HG02763 (cell line): Measurements from ENCODE around the gene FAM50B.
"Not testable (repeated sequence)": the region's sequence is repeated elsewhere in the genome, so short reads cannot be mapped to it uniquely, and the experiment has no call there.

Source experiments
- ATAC-seq: cut with Tn5 transposase; IDR thresholded peaks from one replicate; pipeline ENCODE4 v1.9.1; 2021; ENCODE audit warnings: mild to moderate bottlenecking, moderate library complexity; ENCODE audit not compliant: unreplicated experiment

FAM50B gene

DNA sequence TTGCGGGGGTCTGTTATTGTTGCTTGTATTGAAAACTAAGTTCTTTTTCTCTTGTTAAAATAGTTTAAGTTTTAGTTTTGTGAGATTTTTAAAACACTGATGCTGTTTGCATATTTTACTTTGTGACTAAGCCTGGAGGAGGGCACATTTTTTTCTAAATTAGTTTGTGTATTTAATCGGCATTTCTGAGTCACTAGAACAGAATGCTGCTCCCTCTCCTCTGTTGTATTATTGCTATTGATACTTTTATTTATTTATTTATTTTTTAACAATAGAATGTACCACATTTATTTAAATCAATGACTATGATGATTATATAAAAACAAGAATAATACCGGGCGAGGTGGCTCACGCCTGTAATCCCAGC lies 5.1 kb upstream of the FAM50B start:
- ATAC-seq: no peak

DNA sequence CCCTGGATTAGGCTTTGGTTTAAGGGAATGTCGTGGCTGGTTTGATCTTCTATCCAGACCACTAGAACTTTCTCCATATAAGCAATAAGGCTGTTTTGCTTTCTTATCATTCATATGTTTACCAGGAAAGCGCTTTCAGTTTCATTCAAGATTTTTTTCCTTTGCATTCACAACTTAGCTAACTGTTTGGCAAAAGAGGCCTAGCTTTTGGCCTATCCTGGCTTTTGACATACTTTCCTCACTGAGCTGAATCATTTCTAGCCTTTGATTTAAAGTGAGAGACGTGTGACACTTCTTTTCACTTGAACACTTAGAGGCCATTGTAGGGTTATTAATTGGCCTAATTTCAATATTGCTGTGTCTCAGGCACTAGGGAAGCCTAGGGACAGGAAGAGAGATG lies 1.7 kb upstream of the FAM50B start:
- ATAC-seq: no peak

DNA sequence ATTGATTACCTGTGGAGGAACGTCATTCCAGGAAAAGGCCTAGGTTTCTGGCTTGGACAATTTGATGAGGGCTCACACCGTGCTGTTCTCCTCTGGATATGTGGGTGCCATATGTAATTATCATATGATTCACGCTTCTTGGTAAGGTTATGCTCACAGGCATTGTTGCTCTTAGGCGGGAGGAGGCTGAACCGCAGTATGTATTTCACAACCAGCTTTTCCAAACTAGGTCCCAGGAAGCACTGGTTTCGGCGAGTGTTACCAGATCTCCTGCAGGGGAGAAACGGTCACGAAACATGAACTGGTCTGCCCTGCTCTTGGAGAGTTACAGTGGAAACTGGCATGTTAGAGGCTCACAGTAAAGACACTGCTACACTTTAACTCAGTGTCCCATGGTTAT lies 793 bp upstream of the FAM50B start:
- ATAC-seq: no peak

DNA sequence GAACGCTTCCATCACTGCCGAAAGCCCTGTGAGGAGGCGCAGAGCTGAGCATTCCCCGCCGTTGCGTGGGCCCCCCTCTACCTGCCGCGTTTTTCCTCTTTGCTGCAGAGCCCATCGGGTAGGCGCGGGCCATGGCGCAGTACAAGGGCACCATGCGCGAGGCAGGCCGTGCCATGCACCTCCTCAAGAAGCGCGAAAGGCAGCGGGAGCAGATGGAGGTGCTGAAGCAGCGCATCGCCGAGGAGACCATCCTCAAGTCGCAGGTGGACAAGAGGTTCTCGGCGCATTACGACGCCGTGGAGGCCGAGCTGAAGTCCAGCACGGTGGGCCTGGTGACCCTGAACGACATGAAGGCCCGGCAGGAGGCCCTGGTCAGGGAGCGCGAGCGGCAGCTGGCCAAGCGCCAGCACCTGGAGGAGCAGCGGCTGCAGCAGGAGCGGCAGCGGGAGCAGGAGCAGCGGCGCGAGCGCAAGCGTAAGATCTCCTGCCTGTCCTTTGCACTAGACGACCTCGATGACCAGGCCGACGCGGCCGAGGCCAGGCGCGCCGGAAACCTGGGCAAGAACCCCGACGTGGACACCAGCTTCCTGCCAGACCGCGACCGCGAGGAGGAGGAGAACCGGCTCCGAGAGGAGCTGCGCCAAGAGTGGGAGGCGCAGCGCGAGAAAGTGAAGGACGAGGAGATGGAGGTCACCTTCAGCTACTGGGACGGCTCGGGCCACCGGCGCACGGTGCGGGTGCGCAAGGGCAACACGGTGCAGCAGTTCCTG lies 693 bp downstream of the FAM50B start:
- ATAC-seq: no peak

DNA sequence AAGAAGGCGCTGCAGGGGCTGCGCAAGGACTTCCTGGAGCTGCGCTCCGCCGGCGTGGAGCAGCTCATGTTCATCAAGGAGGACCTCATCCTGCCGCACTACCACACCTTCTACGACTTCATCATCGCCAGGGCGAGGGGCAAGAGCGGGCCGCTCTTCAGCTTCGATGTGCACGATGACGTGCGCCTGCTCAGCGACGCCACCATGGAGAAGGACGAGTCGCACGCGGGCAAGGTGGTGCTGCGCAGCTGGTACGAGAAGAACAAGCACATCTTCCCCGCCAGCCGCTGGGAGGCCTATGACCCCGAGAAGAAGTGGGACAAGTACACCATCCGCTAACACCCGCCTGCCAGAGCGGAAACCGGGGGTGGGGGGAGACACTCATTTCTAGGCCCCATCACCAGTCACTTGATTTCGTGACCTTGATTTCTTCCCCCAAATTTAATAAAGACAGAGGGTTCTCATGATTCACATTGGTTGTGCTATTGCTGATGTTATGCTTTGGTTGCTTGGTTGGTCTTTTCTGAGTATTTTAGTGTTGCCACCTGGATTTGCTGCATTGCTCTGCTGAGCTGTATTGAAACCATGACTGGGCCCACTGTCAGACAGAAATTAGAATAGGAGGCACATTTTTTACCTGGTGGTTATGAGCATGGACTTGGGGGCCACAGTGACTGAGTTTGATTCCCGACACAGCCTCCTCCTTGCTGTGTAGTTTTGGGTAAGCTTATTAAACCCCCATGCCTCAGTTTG lies 1.5 kb downstream of the FAM50B start:
- no peak for ATAC-seq

DNA sequence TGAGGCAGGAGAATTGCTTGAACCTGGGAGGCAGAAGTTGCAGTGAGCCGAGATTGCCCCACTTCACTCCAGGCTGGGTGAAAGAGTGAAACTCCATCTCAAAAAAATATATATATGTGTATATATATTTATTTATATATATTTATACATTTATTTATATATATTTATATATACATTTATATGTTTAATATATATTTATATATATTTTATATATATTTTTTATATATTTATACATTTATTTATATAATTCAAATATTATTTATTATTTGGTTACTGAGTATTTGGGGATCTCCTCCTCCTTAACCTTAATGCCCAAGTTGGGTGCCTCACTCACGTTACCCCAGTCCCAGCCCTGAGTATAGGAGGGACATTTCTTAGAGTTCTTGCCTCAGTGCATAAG lies 2.7 kb downstream of the FAM50B start:
- ATAC-seq: no peak

DNA sequence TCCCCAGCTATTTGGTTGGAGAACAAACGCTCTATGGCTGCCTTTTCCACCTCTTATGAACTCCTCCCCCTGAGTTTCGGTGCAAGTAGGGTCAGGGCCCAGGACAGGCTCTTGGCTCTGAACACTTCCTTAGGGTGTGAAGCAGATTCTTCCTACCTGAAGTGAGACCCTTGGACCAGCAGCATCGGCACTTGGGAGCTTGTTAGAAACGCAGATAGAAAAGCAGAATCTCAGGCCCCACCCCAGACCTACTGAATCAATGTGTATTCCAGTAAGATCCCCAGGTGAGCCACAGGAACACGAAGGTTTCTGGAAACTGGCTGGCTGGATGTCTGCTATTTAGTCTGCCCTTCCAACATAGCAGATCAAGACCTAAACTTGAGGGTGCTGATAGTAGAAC lies 3.2 kb downstream of the FAM50B start:
- no peak for ATAC-seq

DNA sequence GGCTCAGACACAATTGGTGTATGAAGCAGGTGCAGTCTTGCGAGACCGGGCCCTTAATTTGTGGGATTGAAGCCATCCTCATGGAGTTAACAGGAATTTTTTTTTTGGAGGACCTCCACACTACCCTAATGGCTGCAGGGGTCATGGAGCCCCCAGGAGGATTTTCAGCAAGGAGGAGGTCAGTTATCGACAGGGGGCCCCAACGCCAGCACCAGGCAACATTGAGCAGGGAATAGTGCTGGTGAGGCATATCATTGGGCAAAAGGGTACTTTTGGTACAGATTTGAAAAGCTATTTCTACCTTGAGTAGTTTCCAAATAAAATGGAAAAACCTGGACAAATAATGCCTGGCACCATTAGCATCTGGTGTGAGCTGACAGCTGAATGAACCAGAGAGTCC lies 6.7 kb downstream of the FAM50B start:
- ATAC-seq: no peak

DNA sequence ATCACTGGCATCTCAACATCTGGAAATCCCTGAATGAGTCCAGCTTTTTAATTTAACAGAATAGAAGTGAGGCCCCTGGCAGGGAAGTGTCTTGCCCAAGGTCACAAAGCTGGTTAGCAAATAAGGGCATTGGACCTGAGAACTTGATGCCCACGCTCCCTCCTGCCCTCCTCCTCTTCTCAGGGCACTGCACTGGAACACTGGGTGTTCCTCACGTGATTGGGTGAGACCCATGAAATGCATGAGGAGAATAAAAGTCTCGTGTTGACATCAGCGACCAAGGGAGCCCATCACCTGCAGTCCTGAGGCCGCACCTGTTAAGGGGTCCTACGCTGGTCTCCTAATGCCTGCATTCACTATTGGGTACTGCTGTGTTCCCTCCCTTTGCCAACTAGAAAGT lies 7.4 kb downstream of the FAM50B start:
- no peak for ATAC-seq

DNA sequence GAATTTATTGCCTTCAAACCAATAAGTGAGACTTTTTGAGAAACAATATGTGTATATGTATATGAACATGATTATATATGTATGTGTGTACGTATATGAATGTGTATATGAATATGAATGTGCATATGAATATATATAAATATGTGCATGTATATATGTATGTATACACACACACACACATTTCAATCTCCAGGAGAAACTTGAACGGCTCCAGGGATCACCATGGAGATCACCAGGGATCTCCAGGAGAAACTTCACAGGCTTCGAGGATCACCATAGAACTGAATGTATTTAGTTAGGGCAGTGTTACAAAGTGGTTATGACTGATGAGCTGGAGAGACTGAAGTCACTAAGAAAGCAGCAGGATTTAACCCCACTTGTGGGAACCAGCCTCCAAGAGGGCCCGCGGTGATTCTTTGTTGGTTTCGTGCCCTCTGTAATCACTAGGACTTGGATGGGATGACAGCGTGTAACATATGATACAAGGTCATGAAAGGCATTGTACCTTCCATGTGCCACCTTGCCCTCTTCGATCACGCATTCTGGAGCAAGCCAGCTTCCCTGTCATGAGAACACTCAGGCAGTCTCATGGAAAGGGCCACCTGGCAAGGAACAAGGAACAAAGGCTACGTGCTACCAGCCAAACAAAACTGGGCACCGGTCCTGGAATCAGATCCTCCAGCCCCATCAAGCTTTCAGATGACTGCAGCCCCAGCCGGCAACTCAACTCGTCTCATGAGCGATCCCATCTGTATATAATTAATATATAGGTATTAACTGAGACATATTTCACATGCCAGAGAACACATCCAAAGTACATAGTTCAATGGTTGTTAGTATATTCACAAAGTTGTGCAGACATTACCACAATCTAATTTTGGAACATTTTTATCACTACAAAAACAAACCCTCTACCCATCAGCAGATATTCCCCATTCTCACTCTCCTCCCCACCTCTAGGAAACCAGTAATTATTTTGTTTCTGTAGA lies 8.6 kb downstream of the FAM50B start:
- no peak for ATAC-seq

DNA sequence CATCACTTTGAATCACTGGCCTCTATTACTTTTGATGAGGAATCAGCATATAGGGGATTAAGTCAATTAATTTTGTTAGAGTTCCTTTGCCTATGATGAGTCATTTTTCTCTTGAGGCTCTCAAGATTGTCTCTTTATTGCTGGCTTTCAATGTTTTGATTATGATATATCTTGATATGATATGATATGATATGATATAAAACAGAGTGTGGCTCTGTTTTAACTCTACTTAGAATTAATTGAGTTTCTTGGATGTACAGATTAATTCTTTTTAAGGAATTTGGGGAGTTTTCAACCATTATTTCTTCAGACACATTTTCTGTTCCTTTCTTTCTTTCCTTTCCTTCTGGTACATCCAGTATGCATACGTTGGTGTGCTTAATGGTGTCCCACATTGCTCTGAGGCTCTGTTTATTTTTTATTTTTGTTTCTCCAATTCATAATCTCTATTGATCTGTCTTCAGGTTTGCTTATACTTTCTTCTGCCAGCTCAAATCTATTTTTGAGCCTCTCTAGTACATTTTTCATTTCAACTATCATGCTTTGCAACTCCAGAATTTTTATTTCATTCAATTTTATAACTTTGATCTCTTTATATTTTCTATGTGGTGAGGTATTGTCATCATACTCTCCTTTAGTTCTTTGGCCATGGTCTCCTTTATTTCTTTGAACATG lies 10.8 kb downstream of the FAM50B start:
- no peak for ATAC-seq

DNA sequence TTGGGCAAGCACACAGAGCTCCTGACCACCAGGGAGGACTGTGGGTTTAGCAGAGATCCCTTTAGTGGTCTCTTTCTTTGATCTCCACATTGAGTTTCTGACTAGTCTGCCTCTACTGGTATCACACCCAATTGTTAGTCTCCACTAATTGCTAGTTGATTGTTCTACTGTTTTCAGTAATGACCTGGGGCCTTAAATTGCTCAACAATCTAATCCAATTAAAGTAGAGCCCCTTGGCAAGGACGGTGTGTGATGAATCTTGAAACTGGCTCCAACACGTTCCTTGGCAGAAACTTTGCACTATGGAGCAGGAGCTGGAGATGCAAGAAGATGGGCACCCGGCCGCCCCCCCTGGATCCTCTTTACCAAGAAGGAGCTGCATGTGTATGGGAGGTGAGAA lies 12.3 kb downstream of the FAM50B start:
- ATAC-seq: no peak

DNA sequence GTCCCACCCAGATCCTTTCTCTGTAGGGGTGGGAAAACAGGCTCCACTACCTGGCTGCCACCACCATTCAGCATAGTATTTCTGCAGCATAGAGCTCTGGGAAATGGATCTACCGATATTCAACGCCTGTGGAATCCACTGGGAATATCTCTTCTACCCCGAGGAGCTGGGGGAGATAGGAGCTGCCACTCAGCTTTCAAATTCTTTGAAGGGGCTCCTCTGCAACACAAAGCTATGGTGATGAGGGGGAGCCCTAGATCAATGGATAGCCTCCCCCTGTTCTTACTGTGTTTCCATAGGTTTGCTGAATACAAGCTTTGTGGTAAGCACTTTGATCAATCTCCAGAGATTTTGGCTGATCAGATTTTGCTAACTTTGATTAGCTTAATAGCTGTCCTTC lies 12.9 kb downstream of the FAM50B start:
- ATAC-seq: no peak

DNA sequence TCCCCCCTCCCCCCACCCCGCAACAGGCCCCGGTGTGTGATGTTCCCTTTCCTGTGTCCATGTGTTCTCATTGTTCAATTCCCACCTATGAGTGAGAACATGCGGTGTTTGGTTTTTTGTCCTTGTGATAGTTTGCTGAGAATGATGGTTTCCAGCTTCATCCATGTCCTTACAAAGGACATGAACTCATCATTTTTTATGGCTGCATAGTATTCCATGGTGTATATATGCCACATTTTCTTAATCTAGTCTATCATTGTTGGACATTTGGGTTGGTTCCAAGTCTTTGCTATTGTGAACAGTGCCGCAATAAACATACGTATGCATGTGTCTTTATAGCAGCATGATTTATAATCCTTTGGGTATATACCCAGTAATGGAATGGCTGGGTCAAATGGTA lies 14.1 kb downstream of the FAM50B start:
- not testable (repeated sequence) for ATAC-seq

DNA sequence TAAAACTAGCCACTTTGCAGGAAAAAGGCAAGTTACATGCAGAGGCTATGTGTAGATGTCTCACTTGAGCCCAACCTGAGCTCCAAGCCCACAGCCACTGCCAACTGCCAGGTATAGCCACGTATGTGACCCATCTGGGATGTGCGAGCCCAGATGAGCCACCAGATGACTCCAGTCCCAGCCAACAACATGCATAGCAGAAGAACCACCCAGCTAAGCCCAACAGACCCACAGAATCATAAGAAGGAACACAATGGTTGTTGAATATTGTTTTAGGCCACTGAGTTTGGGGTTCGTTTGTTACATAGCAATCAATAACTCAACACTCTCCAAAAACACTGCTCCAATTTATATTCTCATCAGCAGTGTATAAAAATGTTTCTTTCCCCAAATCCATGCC lies 16.3 kb downstream of the FAM50B start:
- ATAC-seq: no peak

DNA sequence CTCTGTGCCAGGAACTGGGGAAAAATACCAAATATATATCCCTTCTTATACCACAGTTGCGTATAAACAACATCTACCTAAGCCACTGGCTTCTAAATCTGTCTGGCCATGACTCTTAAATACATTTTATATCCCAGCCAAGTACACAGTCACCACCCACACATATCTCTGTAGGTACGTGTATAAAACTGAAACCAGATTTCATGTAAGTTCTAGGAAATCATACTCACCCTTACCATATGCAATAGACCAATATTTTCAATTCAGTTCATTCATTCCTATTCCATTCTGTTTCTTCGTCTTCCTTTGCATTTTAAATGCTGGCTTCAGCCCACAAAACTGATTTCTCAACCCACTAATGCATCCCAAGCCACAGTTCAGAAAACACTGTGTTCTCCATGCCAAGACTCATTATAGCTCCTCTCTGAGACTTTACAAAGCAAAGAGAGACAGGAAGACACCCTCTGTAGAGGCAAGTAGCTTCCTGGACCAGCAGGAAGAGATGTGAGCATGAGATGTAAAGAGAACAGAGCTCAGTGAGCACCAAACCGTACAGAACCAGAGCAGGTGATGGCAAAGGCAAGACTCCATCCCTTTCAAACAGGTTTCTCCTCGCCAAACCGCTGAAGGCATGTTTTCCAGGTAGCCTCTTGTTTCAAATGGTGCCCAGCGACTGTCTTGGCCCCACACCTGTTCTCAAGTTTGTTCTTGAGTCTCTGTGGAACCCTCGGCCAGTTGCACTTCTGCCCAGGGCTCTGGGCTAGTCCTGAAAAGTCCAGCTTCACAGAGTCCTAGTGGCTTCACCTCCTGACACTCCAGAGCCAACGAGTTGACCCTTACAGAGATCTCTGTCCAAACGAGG lies 18.7 kb downstream of the FAM50B start:
- no peak for ATAC-seq

DNA sequence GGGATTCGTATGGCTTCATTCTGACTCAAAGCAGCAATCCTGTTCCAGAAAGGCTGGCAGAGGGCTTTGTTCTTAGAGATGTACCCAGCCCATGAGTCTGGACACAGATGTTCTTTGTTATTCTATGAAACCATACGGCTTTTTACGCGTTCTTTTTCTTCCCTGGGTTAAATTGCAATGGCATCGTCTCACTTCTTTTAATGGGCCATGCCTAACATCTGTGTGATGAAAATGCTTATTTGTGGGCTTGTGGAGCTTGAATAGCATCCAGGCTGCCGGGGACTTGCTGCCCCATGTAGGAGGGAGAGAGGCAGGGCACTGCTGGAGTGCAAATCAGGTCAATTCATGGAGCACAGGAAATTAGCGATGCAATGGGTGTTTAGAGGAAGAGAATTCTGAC lies 19.4 kb downstream of the FAM50B start:
- ATAC-seq: no peak

DNA sequence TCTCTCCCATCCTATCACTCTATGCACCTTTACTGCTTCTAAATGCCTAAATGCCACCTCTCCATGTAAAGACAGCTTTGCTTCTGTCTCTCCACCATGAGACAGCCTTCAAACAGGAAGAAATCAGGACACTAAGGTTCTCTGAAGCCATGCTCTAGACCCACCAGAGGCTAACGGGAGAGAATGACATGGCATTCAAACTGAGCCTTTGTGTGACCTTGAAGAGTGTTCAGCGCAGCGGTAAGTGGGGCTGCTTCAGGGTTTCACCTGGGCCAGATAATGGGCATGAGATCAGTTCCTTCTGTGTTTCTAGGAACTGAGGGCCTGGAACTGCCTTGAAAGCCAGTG lies 20.1 kb downstream of the FAM50B start:
- no peak for ATAC-seq

DNA sequence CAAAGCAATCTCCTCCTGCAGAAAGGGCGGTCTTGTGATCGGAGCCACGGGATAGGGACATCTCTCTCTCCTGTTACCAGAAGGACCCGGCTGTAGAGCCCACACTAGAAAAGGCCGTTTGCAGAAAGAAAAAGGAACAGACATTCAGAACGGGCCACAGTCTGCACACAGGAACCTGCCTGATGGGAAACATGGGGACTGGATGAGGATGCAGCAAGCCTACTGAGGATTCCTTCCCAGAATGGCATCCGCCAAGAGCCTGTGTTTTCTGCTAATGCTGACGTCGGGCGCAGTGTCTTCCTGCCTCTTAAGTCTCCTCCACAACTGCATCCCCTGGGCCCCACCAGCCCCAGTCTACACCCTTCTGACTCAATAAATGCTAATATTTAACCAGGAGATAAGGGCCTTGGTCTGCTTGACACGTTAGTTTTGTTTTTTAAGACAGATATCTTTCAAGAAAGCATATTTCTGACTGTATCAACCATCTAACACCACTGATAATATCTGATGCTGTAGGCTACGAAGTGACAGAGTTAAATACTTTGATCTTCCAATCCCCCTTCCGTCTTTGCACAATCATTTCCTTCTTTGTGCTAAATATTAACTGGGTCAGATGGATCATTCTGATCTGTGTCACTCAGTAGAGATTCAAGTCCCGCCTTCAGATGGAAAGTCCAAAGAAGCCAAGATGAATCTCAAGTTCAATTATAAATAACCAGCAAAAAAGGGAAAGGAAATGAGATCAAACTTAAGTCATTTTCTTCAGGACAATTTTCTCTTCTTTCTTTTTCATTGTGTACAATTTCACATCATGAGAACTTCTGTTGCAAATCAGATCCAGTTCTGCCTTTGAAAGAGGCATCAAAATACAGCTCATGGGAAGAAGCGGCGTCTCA lies 20.7 kb downstream of the FAM50B start:
- ATAC-seq: no peak
